Osteoblast (primary cell): Measurements from ENCODE around the gene RPL10. TPM values are rescaled to one million over a fixed set of nuclear protein-coding genes. Genes with fewer than 3 reads are reported as not detected.

ENCODE experiments used
- DNase-seq: peaks from one replicate; pipeline ENCODE4 v3.0.0; 2011; ENCODE audit warnings: low spot score, mixed read lengths; ENCODE audit not compliant: insufficient read length; ENCODE audit errors: missing footprints
- H2AFZ ChIP-seq: 2 replicates; pipeline ENCODE4 v1.6.0; 2011; ENCODE audit warnings: mild to moderate bottlenecking, low read length
- H3K27ac ChIP-seq: 2 replicates; pipeline ENCODE4 v1.5.1; 2011; ENCODE audit warnings: mild to moderate bottlenecking, low read depth, low read length, moderate library complexity
- H3K27me3 ChIP-seq: 2 replicates; pipeline ENCODE4 v1.6.0; 2012; ENCODE audit warnings: mild to moderate bottlenecking, control low read depth, inconsistent platforms, low read length, moderate library complexity; ENCODE audit not compliant: insufficient read depth
- H3K36me3 ChIP-seq: 2 replicates; pipeline ENCODE4 v1.5.1; 2011; ENCODE audit warnings: mild to moderate bottlenecking, low read length, control low read depth, moderate library complexity; ENCODE audit not compliant: insufficient read depth
- H3K4me1 ChIP-seq: 2 replicates; pipeline ENCODE4 v1.5.1; 2011; ENCODE audit warnings: mild to moderate bottlenecking, low read length, control low read depth, moderate library complexity; ENCODE audit not compliant: insufficient read depth
- H3K4me2 ChIP-seq: 2 replicates; pipeline ENCODE4 v1.6.0; 2011; ENCODE audit warnings: mild to moderate bottlenecking, low read length; ENCODE audit not compliant: insufficient read depth
- H3K4me3 ChIP-seq: fragments of 200-600 bp; sonication (generic); 3 replicates; pipeline ENCODE4 v1.5.1; 2012; ENCODE audit warnings: mild to moderate bottlenecking, low read length, inconsistent platforms; ENCODE audit not compliant: insufficient read depth
- H3K79me2 ChIP-seq: 2 replicates; pipeline ENCODE4 v1.6.0; 2012; ENCODE audit warnings: mild to moderate bottlenecking, low read length, control low read depth, inconsistent platforms; ENCODE audit not compliant: insufficient read depth
- H3K9me3 ChIP-seq: 2 replicates; pipeline ENCODE4 v1.5.1; 2011; ENCODE audit warnings: low read depth, low read length, control low read depth
- H4K20me1 ChIP-seq: 2 replicates; pipeline ENCODE4 v1.6.0; 2012; ENCODE audit warnings: mild to moderate bottlenecking, low read length, control low read depth; ENCODE audit not compliant: insufficient read depth
- CTCF ChIP-seq: IDR thresholded peaks from 2 replicates; pipeline ENCODE4 v1.5.1; 2011; ENCODE audit warnings: mild to moderate bottlenecking, low read depth, low read length, moderate library complexity; ENCODE audit errors: extremely low read depth
- total RNA-seq: library from RNA; depleted of rRNA; stranded (reverse); fragments of >200 nt; gene quantifications from 2 replicates; pipeline ENCODE4 v1.2.3, GENCODE V29; 2012

RPL10 gene
- total RNA-seq: 1,832 and 2,517 TPM in 2 replicates

- Histone ChIP-seq H3K36me3 (peaks cover 30% of the 10 kb centered on the region), H3K27ac (peak within 1 kb of the TSS; percentile 91), H3K4me3 (peak within 1 kb of the TSS; percentile 79), H3K9me3 (no peaks in the 10 kb centered on the region), H3K27me3 (no peaks in the 10 kb centered on the region), H4K20me1 (peaks cover 20% of the 10 kb centered on the region), H3K4me2 (peak within 1 kb of the TSS; percentile 85), H3K4me1 (peaks cover 3% of the 10 kb centered on the region), H2AFZ (peak within 1 kb of the TSS; percentile 22), H3K79me2 (peaks cover 20% of the 10 kb centered on the region)
- TF ChIP-seq CTCF: no peak
- peak; percentile 98 for DNase-seq
These were observed at the start of gene RPL10 for GRCh38 chrX:154397888-154398667. Gene RPL10 (plus strand): TSS chrX:154398377. CDS start chrX:154398520, 143 bp downstream.

GRCh38 chrX:154348646-154349358, 49.4 kb upstream of the RPL10 start:
- no peak overlapping the region for H2AFZ ChIP-seq
- H3K79me2 ChIP-seq: no peaks in the 10 kb centered on the region
- no peak for TF ChIP-seq CTCF
- H3K4me1 ChIP-seq: no peaks in the 10 kb centered on the region
- peak; percentile 81 for DNase-seq
- H3K27me3 ChIP-seq: no peaks in the 10 kb centered on the region
- peaks cover 47% of the 10 kb centered on the region for H3K36me3 ChIP-seq
- H3K9me3 ChIP-seq: no peaks in the 10 kb centered on the region
- H3K4me2 ChIP-seq: no peak overlapping the region
- no peak overlapping the region for H3K4me3 ChIP-seq
- peaks cover 36% of the 10 kb centered on the region for H4K20me1 ChIP-seq
- H3K27ac ChIP-seq: no peak overlapping the region

GRCh38 chrX:154349359-154349935, 48.7 kb upstream of the RPL10 start:
- DNase-seq: peak; percentile 69
- Histone ChIP-seq H3K27me3 (no peaks in the 10 kb centered on the region), H3K79me2 (no peaks in the 10 kb centered on the region), H3K36me3 (peaks cover 54% of the 10 kb centered on the region), H2AFZ (no peak overlapping the region), H3K4me1 (no peaks in the 10 kb centered on the region), H3K4me3 (no peak overlapping the region), H3K27ac (no peak overlapping the region), H3K9me3 (no peaks in the 10 kb centered on the region), H3K4me2 (no peak overlapping the region), H4K20me1 (peaks cover 38% of the 10 kb centered on the region)
- no peak for TF ChIP-seq CTCF

- H3K9me3 ChIP-seq: no peaks in the 10 kb centered on the region
- no peak overlapping the region for H2AFZ ChIP-seq
- H3K4me3 ChIP-seq: no peak overlapping the region
- no peak for DNase-seq
- H4K20me1 ChIP-seq: peaks cover 42% of the 10 kb centered on the region
- no peak overlapping the region for H3K4me2 ChIP-seq
- H3K27ac ChIP-seq: no peak overlapping the region
- H3K79me2 ChIP-seq: no peaks in the 10 kb centered on the region
- no peaks in the 10 kb centered on the region for H3K4me1 ChIP-seq
- peaks cover 59% of the 10 kb centered on the region for H3K36me3 ChIP-seq
- H3K27me3 ChIP-seq: no peaks in the 10 kb centered on the region
- no peak for TF ChIP-seq CTCF
These were observed 48.2 kb upstream of the RPL10 start for GRCh38 chrX:154349979-154350378.
